ENCODE results near the gene CUL7. TPM values are rescaled to one million over a fixed set of nuclear protein-coding genes. Genes with fewer than 3 reads are reported as not detected.

Gene CUL7
- total and polyA plus RNA-seq, 9 of the 15 experiments (the other 6 are each of a cell fraction or from before 2014, with no cell fraction given): 0.44 to 20.1 (median 8.6) TPM

DNA sequence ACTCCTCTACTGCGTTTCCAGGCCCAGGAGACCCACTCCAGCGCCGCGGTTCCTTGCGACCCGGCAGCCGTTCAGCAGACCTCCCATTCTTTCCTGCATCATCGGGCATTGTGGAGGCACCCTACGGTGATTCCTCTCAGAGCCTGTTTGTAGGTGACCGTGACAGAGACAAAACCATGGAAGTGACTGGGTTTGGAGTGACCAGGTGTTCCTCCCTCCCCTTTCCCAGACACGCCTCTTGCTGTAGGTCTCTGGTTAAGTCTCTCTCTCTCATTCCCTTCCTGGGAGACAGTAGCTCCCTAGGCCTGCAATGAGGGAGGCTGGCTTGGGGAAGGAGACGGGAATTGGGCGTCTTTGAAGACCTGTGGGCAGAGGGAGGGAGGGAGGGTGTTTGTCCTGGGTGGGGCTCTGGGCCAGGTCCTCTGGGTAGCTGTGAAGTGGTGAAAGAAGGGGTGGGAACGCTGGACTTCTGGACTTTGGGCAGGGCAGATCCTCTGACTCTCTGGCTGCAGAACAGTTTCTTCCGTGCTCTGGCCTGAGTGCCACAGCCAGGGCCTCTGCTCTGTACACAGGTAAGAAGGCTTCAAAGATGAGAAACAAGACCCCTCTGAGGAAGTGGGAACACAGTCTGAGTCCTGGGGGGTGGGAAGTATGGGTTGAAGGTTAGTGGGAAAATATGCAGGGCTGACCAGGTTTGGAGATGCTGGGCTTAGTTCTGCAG lies 6.5 kb upstream of the CUL7 start (continued):
- TF ChIP-seq, protein P1, sequence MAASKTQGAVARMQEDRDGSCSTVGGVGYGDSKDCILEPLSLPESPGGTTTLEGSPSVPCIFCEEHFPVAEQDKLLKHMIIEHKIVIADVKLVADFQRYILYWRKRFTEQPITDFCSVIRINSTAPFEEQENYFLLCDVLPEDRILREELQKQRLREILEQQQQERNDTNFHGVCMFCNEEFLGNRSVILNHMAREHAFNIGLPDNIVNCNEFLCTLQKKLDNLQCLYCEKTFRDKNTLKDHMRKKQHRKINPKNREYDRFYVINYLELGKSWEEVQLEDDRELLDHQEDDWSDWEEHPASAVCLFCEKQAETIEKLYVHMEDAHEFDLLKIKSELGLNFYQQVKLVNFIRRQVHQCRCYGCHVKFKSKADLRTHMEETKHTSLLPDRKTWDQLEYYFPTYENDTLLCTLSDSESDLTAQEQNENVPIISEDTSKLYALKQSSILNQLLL (CRISPR knock-in tag; IDR thresholded peaks at IDR 0.05; ENCODE audit: borderline replicate concordance): no peak
- TF ChIP-seq, protein P2, sequence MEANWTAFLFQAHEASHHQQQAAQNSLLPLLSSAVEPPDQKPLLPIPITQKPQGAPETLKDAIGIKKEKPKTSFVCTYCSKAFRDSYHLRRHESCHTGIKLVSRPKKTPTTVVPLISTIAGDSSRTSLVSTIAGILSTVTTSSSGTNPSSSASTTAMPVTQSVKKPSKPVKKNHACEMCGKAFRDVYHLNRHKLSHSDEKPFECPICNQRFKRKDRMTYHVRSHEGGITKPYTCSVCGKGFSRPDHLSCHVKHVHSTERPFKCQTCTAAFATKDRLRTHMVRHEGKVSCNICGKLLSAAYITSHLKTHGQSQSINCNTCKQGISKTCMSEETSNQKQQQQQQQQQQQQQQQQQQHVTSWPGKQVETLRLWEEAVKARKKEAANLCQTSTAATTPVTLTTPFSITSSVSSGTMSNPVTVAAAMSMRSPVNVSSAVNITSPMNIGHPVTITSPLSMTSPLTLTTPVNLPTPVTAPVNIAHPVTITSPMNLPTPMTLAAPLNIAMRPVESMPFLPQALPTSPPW (CRISPR knock-in tag; IDR thresholded peaks at IDR 0.05): peak; percentile 20; the same call in 1 of the 2 replicates
- peak; percentile 54; the same call in 1 of the 2 replicates for TF ChIP-seq SMARCA4 (IDR thresholded peaks at IDR 0.05)
- TF ChIP-seq, protein P3, sequence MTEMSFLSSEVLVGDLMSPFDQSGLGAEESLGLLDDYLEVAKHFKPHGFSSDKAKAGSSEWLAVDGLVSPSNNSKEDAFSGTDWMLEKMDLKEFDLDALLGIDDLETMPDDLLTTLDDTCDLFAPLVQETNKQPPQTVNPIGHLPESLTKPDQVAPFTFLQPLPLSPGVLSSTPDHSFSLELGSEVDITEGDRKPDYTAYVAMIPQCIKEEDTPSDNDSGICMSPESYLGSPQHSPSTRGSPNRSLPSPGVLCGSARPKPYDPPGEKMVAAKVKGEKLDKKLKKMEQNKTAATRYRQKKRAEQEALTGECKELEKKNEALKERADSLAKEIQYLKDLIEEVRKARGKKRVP (CRISPR knock-in tag; IDR thresholded peaks at IDR 0.05): no peak
- TF ChIP-seq CREBBP (IDR thresholded peaks at IDR 0.05; ENCODE audit: low read depth, low read length): no peak
- TF ChIP-seq ATF1 (CRISPR knock-in tag; IDR thresholded peaks at IDR 0.05): no peak
- no peak for TF ChIP-seq ATF1 (tag; IDR thresholded peaks at IDR 0.05)
- no peak for TF ChIP-seq RUNX1 (IDR thresholded peaks at IDR 0.05; ENCODE audit: low read depth)
- no peak; the same call in 1 of the 2 replicates for TF ChIP-seq BHLHE40 (IDR thresholded peaks at IDR 0.05; ENCODE audit: low read length)
- TF ChIP-seq, protein P4, sequence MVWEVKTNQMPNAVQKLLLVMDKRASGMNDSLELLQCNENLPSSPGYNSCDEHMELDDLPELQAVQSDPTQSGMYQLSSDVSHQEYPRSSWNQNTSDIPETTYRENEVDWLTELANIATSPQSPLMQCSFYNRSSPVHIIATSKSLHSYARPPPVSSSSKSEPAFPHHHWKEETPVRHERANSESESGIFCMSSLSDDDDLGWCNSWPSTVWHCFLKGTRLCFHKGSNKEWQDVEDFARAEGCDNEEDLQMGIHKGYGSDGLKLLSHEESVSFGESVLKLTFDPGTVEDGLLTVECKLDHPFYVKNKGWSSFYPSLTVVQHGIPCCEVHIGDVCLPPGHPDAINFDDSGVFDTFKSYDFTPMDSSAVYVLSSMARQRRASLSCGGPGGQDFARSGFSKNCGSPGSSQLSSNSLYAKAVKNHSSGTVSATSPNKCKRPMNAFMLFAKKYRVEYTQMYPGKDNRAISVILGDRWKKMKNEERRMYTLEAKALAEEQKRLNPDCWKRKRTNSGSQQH (CRISPR knock-in tag; IDR thresholded peaks at IDR 0.05): no peak
- TF ChIP-seq MIER1 (IDR thresholded peaks at IDR 0.05; ENCODE audit: low read depth): 0 out of 2 replicates have a peak, but pooled peaks have one; percentile 9
- TF ChIP-seq ETV6 (IDR thresholded peaks at IDR 0.05; ENCODE audit: borderline replicate concordance in 1 of 2, low read depth in 2 of 2, low read length in 1 of 2): 0 out of 4 replicates have a peak, but pooled peaks of 1 of the 2 experiments have one; percentile 54
- no peak for TF ChIP-seq ETV6 (CRISPR knock-in tag; IDR thresholded peaks at IDR 0.05; ENCODE audit: borderline replicate concordance)
- no peak for TF ChIP-seq NONO (IDR thresholded peaks at IDR 0.05; ENCODE audit: low read depth in 2 of 2, low read length in 1 of 2)
- TF ChIP-seq MAZ (CRISPR knock-in tag; conservative IDR thresholded peaks at IDR 0.05 in 1 of 2, IDR thresholded peaks at IDR 0.05 in 1 of 2): 0 out of 4 replicates have a peak, but pooled peaks of 1 of the 2 experiments have one; percentile 17
